Measurements from ENCODE around the gene CAV3. TPM values are rescaled to one million over a fixed set of nuclear protein-coding genes. Genes with fewer than 3 reads are reported as not detected.

Gene CAV3
- total and polyA plus RNA-seq, 9 of the 15 experiments (the other 6 are each of a cell fraction or from before 2014, with no cell fraction given): not detected

DNA sequence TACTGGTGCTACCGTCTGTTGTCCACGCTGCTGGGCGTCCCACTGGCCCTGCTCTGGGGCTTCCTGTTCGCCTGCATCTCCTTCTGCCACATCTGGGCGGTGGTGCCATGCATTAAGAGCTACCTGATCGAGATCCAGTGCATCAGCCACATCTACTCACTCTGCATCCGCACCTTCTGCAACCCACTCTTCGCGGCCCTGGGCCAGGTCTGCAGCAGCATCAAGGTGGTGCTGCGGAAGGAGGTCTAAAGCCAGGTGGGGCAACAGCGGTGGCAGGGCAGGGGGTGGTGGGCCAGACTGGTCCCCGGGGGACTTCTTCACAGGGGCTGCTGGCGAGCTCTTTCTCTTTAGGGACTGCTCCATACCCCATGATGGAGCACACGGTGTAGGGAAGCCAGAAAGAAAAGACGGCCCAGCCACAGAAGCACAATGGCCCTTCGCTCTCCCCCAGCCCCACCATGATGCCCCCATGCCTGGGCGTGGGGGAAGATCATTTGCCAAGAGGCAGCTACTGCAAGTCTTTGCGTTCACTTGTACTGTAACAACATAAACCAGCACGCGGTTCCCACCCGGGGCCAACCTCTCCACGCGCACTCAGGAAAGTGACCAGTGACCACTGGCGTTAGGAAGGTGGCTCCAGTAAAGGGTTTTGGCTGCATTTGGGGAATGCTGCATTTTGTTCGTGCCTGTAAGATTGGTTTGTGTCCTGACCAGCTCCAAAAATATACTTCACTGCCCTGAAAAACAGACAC, 12.2 kb downstream of the CAV3 start:
- Histone ChIP-seq H3K79me2 (ENCODE audit: control insufficient read depth, insufficient read depth, low read length) (no peaks in the 10 kb centered on the region), H3K4me3 (no peak overlapping the region), H4K20me1 (replicated peaks; ENCODE audit: control insufficient read depth, insufficient read depth, low read length) (no peaks in the 10 kb centered on the region; the same call in 1 of the 2 replicates), H2AFZ (ENCODE audit: low read depth, low read length) (no peak overlapping the region), H3K4me1 (replicated peaks in 1 of 2; ENCODE audit: control insufficient read depth in 2 of 2, insufficient read depth in 2 of 2, low read length in 2 of 2) (peaks cover 3 to 4% of the 10 kb centered on the region in 2 experiments; a peak in 3 of 5 replicates), H3K27ac (ENCODE audit: extremely low read depth, low read depth, low read length) (no peak overlapping the region), H3K4me2 (ENCODE audit: insufficient read depth, low read length) (no peak overlapping the region), H3K9me1 (ENCODE audit: control insufficient read depth, insufficient read depth, low read length) (no peaks in the 10 kb centered on the region), H3K9ac (ENCODE audit: insufficient read depth in 1 of 2, low read depth in 2 of 2, low read length in 2 of 2) (no peak overlapping the region), H3K36me3 (ENCODE audit: control insufficient read depth, insufficient read depth, low read length) (no peaks in the 10 kb centered on the region), H3K9me3 (replicated peaks; ENCODE audit: control insufficient read depth, insufficient read depth, low read depth, low read length) (no peaks in the 10 kb centered on the region), H3K27me3 (ENCODE audit: control insufficient read depth in 2 of 2, insufficient read depth in 2 of 2, low read length in 2 of 2) (peaks cover 7 to 39% of the 10 kb centered on the region in 2 experiments; a peak in 3 of 5 replicates)
- BruUV-seq (replicated peaks): no TSS peak
- in situ Hi-C loops (cut with MboI): no loop called here
- DNase-seq (ENCODE audit: extremely low read depth in 1 of 4, low spot score in 3 of 4) (no peak), ATAC-seq (no peak), FAIRE-seq (no peak)
- CTCF ChIA-PET (ENCODE audit: low intra/inter-chr PET ratio): no interaction called here
- 5% methylated on average over 23 of the region's 25 CpGs for WGBS (ENCODE audit: insufficient coverage, low coverage, missing lambda C conversion rate)
- intact Hi-C loops (cut with micrococcal nuclease): no loop called here
- TF ChIP-seq, protein P1, sequence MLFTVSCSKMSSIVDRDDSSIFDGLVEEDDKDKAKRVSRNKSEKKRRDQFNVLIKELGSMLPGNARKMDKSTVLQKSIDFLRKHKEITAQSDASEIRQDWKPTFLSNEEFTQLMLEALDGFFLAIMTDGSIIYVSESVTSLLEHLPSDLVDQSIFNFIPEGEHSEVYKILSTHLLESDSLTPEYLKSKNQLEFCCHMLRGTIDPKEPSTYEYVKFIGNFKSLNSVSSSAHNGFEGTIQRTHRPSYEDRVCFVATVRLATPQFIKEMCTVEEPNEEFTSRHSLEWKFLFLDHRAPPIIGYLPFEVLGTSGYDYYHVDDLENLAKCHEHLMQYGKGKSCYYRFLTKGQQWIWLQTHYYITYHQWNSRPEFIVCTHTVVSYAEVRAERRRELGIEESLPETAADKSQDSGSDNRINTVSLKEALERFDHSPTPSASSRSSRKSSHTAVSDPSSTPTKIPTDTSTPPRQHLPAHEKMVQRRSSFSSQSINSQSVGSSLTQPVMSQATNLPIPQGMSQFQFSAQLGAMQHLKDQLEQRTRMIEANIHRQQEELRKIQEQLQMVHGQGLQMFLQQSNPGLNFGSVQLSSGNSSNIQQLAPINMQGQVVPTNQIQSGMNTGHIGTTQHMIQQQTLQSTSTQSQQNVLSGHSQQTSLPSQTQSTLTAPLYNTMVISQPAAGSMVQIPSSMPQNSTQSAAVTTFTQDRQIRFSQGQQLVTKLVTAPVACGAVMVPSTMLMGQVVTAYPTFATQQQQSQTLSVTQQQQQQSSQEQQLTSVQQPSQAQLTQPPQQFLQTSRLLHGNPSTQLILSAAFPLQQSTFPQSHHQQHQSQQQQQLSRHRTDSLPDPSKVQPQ (CRISPR knock-in tag; IDR thresholded peaks at IDR 0.05; ENCODE audit: borderline replicate concordance): no peak
- TF ChIP-seq NR1H2 (CRISPR knock-in tag; IDR thresholded peaks at IDR 0.05): no peak
- no peak for TF ChIP-seq TCFL5 (CRISPR knock-in tag; conservative IDR thresholded peaks at IDR 0.05)
- TF ChIP-seq CXXC5 (CRISPR knock-in tag; IDR thresholded peaks at IDR 0.05): no peak
- POLR2A ChIA-PET: interaction anchor here (0.6 kb wide), 2 partner anchors 36 to 103 kb away, joined by 3 read pairs; no protein-coding TSS in a partner anchor
